ENCODE measurements around the gene S100A2.

The S100A2 gene

DNA sequence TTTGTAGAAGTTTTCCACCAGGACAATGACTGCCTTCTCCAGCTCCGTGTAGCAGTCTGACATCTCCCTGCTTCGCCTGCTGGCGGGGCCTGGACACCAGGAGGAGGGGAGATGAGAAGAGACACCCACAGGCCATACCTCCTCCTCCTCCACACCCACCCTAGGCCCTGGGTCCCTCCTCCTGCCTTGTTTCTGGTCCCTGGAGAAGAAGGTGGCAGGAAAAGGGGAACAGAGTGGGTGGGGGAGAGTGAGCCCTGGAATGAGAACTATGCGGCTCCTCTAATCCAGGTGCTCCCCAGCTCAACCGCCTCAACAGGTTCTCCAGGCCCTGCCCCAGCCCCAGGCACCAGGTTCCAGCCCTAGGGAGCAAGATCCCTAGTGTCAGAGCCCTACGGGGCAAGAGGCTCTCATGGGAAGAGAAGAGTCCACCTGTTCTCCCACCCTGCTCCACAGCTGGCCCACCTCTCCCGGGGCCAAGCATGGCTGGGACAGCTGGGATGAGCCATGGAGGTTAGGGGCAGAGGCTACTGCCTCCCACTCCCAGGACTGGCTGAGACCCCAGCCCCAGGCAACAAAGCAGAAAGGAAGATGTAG lies 42.5 kb upstream of the S100A2 start:
- peak overlapping the region; percentile 94 for H3K4me3 ChIP-seq (ENCODE audit: control insufficient read depth, low read depth, low read length)
- DNase-seq (ENCODE audit: low read depth), result no peak
- TF ChIP-seq, protein P1, sequence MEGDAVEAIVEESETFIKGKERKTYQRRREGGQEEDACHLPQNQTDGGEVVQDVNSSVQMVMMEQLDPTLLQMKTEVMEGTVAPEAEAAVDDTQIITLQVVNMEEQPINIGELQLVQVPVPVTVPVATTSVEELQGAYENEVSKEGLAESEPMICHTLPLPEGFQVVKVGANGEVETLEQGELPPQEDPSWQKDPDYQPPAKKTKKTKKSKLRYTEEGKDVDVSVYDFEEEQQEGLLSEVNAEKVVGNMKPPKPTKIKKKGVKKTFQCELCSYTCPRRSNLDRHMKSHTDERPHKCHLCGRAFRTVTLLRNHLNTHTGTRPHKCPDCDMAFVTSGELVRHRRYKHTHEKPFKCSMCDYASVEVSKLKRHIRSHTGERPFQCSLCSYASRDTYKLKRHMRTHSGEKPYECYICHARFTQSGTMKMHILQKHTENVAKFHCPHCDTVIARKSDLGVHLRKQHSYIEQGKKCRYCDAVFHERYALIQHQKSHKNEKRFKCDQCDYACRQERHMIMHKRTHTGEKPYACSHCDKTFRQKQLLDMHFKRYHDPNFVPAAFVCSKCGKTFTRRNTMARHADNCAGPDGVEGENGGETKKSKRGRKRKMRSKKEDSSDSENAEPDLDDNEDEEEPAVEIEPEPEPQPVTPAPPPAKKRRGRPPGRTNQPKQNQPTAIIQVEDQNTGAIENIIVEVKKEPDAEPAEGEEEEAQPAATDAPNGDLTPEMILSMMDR (conservative IDR thresholded peaks at IDR 0.05; ENCODE audit: control insufficient read depth, insufficient read depth, low read depth, low read length), result no peak

DNA sequence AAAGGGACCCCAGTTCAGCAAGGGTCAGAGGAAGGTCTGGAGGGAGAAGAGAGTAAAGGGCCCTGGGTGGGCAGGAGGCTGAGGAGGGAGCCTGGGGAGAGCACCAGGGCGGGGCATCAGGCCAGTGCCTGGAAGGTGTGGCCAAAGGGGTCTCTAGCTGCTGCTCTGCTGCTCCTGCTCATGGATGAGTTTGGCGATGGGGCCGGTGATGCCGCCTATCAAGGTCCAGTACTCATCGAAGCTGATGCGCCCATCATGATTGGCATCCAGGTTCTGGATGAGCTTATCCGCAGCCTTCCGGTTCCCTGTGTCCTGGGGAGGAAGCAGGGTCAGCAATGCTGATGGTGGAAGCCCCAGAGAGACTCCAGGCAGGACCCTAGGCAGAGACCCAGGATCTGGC lies 41.7 kb upstream of the S100A2 start:
- TF ChIP-seq, protein P1 (conservative IDR thresholded peaks at IDR 0.05; ENCODE audit: control insufficient read depth, insufficient read depth, low read depth, low read length), result no peak
- no peak for DNase-seq (ENCODE audit: low read depth)
- H3K4me3 ChIP-seq (ENCODE audit: control insufficient read depth, low read depth, low read length), result no peak overlapping the region

DNA sequence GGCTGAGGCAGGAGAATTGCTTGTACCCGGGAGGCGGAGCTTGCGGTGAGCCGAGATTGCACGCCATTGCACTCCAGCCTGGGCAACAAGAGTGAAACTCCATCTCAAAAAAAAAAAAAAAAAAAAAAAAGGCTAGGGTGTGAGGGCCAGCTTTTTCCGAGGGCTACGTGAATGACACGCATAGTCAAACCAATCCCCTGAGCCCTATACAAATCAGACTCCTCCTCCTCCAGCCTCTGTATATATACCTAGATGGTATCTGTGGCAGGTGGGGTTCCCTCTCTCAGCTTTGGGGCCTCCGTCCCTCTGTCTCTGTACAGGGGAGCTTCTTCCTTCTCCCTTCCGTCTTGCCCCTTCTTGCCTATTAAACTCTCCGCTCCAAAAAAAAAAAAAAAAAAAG lies 40.5 kb upstream of the S100A2 start:
- no peak for DNase-seq (ENCODE audit: low read depth)
- TF ChIP-seq, protein P1 (conservative IDR thresholded peaks at IDR 0.05; ENCODE audit: control insufficient read depth, insufficient read depth, low read depth, low read length), result no peak
- H3K4me3 ChIP-seq (ENCODE audit: control insufficient read depth, low read depth, low read length), result no peak overlapping the region

DNA sequence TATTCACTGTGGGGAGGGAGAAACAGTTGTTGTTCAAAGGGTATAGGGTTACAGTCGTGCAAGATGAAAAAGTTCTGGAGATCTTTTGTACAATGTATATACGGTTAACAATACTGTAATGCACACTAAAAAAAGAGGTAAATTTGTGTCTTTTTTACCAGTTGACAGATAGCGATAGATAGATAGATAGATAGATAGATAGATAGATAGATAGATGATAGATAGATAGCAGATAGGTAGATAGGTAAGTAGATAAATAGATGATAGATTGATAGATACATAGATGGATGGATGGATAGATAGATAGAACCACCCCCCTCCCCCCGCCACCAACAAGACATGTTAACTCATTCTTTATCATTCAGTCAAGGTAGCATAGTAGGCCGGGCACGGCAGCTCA lies 37.1 kb upstream of the S100A2 start:
- no peak for DNase-seq (ENCODE audit: low read depth)
- H3K4me3 ChIP-seq (ENCODE audit: control insufficient read depth, low read depth, low read length), result no peak overlapping the region
- TF ChIP-seq, protein P1 (conservative IDR thresholded peaks at IDR 0.05; ENCODE audit: control insufficient read depth, insufficient read depth, low read depth, low read length), result no peak

DNA sequence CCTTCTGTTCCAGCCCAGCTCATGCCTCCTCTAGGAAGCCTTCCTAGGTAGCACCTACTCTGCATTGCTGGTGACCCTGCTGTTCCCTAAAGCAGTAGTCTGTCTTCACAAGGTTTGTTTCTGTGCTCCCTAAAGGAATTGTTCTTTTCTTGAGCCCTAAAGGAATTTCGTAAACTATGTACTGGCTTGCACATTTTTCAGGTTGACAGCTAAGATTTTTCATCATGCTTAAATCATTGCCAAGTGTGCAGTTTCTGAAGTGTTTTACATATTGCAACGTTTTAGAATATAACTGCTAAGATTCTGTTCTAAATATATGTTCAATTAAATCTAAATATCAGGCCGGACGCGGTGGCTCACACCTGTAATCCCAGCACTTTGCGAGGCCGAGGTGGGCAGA lies 34.2 kb upstream of the S100A2 start:
- H3K4me3 ChIP-seq (ENCODE audit: control insufficient read depth, low read depth, low read length), result no peak overlapping the region
- no peak for DNase-seq (ENCODE audit: low read depth)
- TF ChIP-seq, protein P1 (conservative IDR thresholded peaks at IDR 0.05; ENCODE audit: control insufficient read depth, insufficient read depth, low read depth, low read length), result no peak

GRCh38 chr1:153598309-153599172 lies 32.9 kb upstream of the S100A2 start:
- no peak overlapping the region for H3K4me3 ChIP-seq (ENCODE audit: control insufficient read depth, low read depth, low read length)
- TF ChIP-seq, protein P1 (conservative IDR thresholded peaks at IDR 0.05; ENCODE audit: control insufficient read depth, insufficient read depth, low read depth, low read length), result no peak
- peak; percentile 85 for DNase-seq (ENCODE audit: low read depth)
